HG02852 (cell line): Measurements from ENCODE around the gene DLG1.
A peak's percentile ranks its signal among the peaks of the same experiment; 100 is the strongest.

ENCODE experiments used
- ATAC-seq: cut with Tn5 transposase; IDR thresholded peaks from one replicate; pipeline ENCODE4 v1.9.1; 2021; ENCODE audit warnings: mild to moderate bottlenecking, moderate library complexity; ENCODE audit not compliant: unreplicated experiment

Gene DLG1

DNA sequence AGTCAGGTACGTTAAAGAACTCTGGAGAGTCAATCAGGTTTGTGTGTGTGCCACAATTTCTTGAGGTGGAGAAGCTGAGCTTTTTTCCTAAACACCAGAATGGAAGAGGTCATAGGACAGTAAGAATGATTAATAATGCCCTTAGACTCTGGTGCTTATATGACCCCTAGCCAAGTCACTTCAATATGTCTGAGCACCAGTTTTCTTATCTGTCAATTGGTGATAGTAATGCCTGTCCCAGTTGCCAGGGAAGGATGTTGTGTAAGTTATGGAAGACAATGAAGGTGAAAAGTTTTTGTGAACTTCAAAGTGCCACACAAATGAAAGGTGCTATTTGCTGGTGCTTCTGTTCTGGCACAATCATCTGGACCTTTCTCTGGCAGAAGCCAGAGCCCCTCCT is 22.2 kb upstream of the DLG1 start:
- ATAC-seq = no peak

DNA sequence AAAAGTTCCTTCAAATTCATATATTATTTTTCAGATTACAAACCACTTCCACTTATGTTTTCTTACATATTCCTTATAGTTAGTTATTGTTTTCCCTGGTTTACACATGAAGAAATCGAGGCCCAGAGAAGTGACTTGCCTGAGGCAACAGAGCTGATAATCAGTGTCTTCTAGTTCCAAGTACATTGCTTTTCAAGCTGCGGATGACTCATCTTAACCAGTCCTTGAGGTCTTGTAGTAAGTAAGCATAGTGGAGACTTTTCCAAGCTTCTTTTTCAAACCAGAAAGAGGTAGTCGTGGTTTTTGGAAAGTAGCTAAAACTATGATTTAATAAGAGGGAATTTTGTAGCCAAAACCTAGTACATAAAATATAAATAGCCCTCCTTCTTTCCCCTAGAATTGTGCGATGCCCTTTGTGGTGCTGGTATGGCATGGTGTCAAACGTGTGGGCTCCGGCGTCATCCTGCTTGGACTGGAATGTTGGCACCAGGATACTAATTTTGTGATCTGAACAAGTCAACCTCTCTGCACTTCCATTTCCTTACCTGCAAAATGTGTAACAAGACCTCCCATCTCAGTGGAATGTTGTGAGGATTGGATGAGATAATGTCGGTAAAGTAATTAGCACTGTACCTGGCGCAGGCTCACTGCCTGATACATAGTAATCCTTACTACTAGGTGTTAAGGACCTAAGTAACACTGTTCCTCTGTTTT is 19.0 kb upstream of the DLG1 start:
- no peak for ATAC-seq

DNA sequence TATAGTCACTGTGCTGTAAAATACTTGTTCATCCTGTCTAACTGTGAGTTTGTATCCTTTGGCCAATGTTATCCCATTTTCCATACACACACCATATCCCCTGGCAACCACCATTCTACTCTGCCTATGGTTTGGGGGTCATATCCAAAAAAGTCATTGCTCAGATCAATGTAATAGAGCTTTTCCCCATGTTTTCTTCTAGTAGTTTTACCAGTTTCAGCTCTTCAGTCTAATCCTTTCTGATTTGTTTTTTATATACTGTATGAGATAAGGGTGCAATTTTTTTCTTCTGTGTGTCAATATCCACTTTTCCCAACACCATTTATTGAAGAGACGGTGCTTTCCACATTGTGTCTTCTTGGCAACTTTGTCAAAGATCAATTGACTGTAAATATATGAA is 14.0 kb upstream of the DLG1 start:
- ATAC-seq = no peak

DNA sequence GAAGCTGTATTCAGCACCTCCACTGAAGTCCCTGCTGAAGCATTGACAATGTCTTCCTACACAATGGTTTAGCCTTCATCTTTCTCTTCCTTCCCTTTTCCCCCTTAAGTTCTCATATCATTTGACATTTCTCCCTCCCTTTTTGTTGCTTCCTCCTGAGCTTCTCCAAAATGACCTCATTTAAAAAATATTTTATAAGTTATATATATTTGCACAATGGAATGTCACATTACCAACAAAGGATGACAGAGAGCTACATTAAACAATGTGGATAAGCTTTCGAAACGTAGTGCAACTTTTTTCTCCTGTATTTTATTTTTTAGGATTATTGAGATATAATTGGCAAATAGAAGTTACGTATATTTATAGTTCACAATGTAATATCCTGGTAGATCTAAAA is 13.2 kb upstream of the DLG1 start:
- no peak for ATAC-seq

DNA sequence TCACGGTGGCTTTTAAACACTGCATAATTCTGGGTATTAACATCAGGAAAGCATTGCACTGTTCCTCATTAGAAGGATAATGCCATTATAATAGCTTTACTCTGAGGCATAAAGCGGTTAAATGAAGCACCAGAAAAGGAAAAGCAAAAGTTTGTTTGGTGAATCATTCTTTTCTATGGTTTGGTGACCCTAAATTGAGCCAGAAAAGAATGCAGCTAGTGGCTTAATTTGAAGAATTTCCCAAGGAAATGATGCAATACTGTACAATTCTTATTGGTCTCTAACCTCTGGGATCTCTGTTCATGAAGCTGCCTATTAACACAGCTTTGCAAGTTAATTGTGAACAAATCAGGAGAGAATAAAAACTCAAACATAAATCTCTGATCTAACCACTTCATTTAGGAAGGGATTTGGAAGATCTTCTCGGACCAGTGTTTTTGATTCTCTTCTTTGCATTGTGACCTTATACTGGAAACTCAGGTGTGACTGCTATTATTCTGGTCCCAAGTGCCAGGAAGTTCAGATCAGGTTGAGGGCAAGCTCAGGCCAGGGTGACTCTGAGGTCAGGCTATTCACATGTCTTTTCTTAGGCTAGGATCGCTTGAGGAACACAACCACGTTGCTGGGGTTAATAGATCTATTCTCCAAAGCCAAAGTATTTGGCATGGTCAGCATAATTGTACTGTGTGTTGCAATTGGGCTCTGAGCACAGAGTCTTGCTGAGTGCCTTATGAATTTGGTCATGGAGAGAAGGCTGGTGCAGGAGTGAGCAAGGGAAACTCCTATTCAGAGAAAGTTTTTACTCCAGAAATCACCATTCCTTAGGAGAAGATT is 11.3 kb upstream of the DLG1 start:
- ATAC-seq = no peak

DNA sequence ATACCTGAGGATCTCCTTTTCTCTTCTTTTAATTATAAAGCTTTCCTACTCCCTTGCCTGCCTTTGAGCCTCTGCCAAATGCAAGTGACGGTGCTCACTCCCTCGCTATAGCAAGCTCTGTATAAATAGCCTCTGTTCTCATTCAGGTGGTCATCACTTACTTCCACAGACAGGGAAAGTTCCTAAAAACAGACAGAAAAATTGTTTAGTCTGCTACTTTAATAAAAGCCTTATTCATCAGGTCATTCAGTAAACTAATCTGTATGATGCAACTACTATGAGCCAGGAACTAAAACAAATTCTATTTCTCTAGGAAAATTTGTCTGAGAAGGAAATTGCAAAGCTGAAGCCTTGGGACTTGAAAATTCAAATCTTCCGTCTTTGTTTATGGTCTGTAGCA is 10.2 kb upstream of the DLG1 start:
- ATAC-seq = no peak

DNA sequence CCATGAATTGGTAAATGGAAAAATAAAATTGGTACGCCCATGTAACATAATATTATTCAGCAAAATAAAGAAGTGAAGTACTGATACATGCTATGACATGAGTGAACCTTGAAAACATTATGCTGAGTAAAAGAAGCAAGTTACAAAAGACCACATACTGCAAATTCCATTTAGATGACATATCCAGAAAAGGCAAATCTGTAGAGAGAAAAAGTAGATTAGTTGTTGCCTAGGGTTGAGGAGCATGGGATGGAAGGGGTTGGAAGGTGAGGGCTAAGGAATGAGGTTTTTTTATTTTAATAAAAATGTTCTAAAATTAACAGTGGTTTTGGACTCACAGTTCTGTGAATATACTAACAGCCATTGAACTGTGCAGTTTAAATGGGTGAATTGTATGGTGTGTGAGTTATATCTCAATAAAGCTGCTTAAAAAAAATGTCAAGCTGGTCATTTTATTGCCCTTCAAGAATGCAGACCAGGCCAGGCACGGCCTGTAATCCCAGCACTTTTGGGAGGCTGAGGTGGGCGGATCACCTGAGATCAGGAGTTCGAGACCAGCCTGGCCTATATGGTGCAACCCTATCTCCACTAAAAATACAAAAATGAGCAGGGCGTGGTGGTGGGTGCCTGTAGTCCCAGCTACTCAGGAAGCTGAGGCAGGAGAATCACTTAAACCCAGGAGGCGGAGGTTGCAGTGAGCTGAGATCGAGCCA is 8.1 kb upstream of the DLG1 start:
- ATAC-seq = no peak

DNA sequence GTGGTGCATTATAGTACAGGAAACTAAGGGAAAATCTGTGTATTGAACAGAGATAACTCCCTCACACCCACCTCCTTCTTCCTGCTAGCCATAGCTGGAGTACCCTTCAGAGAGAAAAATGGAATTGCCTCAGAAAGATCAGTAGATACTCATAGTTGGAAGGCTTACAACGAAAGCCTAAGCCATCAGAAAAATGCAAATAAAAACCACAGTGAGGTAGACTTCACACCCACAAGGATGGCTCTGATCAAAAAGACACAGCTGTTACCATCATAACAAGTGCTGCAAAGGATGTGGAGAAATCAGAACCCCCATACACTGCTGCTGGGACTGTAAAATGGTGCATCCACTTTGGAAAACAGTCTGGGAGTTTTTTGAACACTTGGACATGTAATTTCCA is 7.4 kb upstream of the DLG1 start:
- ATAC-seq = peak; percentile 95

DNA sequence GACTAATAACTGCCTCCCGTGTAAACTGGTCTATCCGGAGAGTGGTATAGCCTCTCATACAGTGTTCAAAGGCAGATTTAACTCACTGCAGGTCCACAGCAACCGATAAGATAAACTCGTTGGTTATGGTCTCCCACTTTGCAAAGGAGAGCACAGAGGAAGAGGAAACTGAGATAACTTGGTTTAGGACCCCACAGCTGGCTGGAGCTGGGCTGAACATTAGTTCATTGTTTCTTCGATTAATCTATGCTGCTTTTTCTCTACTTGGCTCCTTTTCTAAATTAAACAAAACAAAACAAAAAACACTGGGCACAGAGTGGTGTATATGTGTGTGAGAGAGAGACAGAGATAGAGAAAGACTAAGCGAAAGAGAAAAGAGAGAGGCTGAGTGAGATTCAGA is 5.0 kb upstream of the DLG1 start:
- ATAC-seq = no peak

DNA sequence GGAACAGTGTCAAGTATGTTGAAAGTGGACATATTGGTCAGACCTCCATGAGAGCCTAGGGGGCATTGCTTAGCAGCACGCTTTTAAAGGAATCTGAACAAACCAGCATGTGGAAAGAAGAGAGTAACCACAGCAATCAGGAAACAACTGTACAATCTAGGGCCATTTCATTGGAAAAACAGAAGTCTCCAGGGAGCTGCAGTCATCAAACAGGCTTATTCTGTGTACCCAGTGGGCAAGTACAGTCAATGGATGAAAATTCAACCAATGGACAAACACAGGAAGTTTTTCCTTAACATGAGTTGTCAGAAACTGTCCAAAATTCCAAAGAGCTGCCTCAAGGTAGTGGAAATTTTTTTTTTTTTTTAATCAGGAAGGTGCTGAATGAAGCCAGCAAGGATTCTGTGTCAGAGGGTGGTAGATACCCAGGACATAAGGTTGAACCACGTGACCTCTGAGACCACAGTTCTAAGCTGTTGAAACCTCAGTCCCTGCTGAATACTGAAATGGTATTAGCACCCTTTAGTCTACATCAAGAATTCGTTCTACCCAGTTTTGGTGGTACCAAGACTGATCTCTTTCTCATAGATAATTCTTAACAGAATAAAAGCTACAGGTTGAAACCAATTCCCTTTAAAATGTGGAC is 4.4 kb upstream of the DLG1 start:
- no peak for ATAC-seq

DNA sequence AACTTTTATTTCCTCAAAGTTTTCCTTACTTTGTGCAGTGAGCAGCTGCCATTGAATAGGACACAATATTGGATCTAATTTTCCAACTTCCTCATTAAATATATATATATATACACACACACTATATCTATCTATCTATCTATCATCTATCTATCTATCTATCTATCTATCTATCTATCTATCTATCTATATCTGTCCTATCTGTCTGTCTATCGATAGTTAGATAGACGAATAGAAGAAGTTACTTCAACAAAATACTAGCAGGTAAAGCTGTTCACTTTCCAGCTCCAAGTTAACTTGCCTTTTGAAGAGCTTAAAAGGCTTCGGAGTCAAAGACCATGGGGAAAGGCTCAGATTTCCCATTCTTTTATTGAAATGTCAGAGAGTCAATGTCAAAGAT is 3.6 kb upstream of the DLG1 start:
- ATAC-seq = no peak

DNA sequence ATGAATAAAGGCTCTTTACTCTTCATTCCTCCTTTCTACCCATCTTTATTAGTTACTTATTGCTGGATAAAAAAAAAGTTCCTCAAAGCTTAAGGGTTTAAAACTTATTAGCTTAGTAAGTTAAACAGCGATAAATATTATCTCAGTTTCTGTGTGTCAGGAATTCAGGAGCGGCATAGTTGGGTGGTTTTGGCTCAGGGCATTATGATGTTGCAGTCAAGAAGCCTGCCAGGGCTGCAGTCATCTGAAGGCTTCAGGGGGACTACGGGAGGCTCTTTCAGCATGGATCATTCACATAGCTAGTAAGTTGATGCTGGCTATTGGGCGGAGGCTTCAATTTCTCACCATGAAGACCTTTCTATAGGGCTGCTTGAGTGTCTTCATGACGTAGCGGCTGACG is 1.9 kb upstream of the DLG1 start:
- no peak for ATAC-seq

DNA sequence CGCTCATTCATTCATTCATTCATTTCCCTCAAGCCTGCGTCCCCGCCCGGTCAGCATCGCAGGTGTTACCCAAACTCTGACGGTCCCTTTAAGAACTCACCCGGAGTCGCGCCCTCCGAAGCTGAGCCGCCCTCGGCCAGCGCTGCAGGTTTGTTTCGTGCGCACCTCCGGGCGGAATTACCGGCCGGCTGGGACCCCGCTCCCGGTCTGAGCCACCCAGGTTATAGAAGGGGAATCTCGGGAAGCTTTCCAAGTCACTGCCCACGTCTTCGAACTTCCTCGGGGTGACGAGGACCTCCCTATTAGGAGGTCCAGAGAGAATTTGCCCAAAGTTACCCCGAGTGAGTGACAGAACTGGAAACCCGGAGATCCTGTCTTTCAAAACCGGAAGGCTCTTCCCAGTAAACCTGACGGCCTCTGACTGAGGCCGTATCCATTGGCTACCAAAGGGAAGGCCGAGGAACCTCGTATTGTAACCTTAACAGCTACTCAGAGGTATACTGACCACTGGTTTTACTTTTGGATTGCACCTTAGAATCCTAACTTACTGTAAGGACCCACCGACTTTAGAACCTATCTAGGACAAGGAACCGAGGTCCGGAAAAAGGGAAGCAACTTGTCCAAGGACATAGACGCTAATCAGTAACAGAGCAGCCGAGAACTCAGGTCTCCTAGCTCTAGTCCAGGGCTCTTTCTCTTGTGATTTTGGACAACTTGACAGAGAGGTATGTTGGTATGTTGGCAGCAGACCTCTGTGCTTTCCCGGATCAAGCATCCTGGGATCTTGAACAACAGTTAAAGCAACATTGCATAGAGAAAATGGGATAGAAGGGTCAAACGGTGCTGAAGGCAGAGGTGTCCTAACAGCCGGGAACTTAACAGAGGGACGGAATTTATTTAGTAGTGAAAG is 788 bp upstream of the DLG1 start:
- peak; percentile 25 for ATAC-seq

DNA sequence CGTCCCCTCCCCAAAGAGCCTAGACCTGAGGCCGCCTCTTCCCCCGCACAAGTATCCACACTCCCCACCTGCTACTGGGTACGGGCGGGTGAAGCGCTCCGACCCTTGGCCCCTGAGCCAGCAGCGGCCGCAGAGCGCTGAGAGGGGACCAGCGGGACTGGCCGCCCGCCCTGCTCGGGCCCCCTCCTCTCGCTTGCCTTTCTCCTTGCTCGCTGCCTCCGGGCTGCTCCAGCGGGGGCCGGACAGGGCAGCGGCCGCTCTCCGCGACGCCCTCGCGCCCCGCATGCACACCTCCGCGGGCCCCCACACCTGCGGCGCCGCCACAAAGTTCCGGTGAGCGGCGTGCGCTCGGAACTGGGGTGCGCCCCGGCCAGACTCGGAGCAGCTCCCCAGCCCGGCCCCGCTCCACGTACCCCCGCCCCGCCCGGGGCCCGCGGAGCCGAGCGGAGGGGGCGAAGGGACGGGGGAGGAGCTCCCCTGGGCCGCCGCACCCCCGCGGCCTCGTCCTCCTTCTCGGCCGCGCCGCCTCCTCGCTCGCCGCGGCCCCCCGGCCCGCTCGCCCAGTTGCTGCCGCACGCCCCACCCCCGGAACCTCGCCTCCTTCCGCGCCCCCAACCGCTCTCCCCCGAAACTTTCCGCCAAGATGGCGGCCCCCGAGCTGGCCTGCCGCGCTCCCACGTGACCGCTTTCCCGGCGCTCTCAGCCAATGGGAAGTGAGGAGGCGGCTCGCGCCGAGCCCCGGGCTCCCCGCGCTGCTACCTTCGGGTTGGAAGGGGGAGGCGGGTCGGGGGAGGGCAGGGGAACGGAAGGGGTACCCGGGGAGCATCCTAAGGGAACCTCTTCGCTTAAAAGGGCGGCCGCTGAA is 704 bp downstream of the DLG1 start:
- ATAC-seq = peak; percentile 71

DNA sequence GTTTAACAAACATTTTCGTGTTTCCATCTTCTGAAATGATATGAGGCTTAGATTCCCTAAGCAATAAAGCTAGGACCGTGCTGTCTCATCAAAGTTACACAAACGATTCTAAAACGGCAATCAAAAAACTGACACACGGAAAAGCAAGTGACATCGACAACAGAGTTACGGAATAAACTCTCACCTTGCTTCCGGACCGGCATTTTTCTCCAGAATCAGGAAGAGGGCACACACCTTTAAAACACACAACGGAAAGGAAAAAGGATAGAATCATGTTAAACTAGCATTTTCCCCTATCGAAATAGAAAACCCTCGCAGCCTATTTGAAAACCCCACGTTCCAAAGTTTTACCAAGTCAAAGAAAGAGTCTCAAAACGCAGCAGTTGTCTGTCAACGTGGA is 1.4 kb downstream of the DLG1 start:
- ATAC-seq = no peak

DNA sequence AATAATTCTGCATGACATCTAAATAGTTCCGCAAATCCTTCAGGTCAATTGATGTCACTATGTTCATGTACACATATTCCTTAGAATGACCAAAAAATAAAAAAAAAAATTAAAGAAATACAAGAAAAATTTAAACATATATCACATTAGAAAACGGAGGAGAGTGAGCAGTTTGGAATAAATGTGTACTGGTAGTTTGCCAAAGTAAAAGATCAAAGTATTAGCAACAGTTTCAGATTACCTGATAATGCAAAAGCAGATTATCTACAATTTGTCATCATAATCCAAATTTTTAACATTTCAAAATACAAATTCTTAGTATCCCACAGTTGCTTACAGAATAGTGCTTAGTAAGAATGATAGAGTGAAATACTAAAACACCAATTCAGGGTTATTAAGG is 1.9 kb downstream of the DLG1 start:
- ATAC-seq = no peak

DNA sequence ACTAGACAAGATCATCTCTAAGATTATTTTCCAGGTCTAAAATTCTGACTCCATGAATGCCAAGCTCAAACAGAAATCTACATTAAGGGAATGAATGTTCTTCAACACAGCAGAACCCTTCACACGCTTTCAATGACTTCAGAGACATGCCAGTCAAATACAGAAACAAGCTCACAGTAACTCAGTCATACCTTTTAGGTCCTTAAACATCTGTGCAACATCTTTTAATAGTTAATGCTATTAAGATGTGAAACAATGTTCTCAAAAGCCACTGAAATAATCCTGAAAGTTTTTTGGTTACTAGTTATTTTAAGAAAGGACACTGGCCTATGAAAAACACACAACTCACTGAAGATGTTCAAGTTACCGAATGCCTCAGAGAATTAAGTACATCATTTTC is 2.5 kb downstream of the DLG1 start:
- no peak for ATAC-seq

DNA sequence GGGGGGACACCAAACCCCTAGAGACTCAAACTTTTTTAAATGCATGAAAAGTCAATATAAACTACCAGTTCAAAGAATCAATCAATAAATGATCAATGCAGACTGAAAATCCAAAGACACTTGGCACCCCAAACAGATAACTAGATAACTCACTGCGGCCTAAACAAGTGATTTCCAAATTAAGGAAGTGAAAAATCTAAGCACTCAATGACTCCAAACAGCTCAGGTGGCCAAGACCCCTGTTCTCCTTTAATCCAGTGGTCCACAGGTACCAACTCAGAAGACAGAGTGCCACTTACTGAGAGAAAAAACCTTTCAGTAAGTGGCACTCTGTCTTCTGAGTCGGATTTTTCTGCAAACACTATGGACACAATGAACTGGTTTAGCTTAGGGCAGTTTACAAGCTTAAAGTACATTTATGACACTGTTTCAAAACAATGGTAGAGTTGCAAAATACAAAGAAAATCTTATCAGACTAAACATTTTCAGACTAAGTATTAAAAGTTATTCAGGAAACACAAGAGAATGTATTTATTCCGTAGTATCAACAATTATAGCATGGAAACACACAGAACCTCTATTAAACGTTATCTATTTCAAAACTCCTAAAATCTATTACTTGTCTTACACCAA is 4.7 kb downstream of the DLG1 start:
- no peak for ATAC-seq

DNA sequence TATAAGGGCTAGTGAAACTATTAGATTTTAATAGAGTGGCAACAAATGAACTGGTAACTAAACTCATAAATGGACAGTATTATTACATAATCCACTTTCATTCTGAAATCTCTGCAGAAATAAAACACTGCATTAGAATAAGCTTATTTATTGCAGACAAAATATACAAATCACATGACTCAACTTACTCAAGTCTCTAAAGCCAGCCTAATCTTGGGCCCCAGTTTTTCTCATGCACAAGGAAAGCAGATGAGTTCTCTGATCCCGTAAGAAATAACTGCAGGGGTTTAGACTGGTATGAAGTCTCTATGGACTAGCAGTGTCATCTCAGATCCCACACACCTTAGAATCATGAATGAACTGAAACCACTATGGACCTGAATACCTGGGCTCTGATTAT is 5.8 kb downstream of the DLG1 start:
- ATAC-seq = no peak
